Left hindlimb (tissue), 1 donor: Measurements from ENCODE around the gene ATP8A1.
"Not testable (repeated sequence)": the region's sequence is repeated elsewhere in the genome, so short reads cannot be mapped to it uniquely, and the experiment has no call there.

Experiments
- DNase-seq: peaks from one replicate; pipeline ENCODE4 v3.0.0-alpha.2; 2018

ATP8A1 gene

GRCh38 chr4:42497142-42497910 is 159.6 kb downstream of the ATP8A1 start:
- no peak for DNase-seq

- no peak for DNase-seq
Measured at GRCh38 chr4:42492962-42493361, 163.9 kb downstream of the ATP8A1 start.

- no peak for DNase-seq
Measured at GRCh38 chr4:42490015-42490414, 166.9 kb downstream of the ATP8A1 start.

- no peak for DNase-seq
Measured at GRCh38 chr4:42489095-42489494, 167.8 kb downstream of the ATP8A1 start.

- DNase-seq, result no peak
Measured at GRCh38 chr4:42488554-42488953, 168.4 kb downstream of the ATP8A1 start.

GRCh38 chr4:42488114-42488513 is 168.8 kb downstream of the ATP8A1 start:
- no peak for DNase-seq

- no peak for DNase-seq
Measured at GRCh38 chr4:42487230-42487629, 169.7 kb downstream of the ATP8A1 start.

- DNase-seq, result not testable (repeated sequence)
Measured at GRCh38 chr4:42486156-42486555, 170.7 kb downstream of the ATP8A1 start.

- DNase-seq, result no peak
Measured at GRCh38 chr4:42484630-42485029, 172.3 kb downstream of the ATP8A1 start.

- DNase-seq, result peak; percentile 50
Measured at GRCh38 chr4:42483426-42484379, 173.2 kb downstream of the ATP8A1 start.

GRCh38 chr4:42482516-42483327 is 174.2 kb downstream of the ATP8A1 start:
- peak; percentile 45 for DNase-seq

- no peak for DNase-seq
Measured at GRCh38 chr4:42480717-42481116, 176.2 kb downstream of the ATP8A1 start.

GRCh38 chr4:42480281-42480680 is 176.6 kb downstream of the ATP8A1 start:
- DNase-seq, result no peak

GRCh38 chr4:42478946-42479345 is 178.0 kb downstream of the ATP8A1 start:
- DNase-seq, result no peak

- DNase-seq, result no peak
Measured at GRCh38 chr4:42478509-42478908, 178.4 kb downstream of the ATP8A1 start.

GRCh38 chr4:42474406-42474805 is 182.5 kb downstream of the ATP8A1 start:
- no peak for DNase-seq

- DNase-seq, result no peak
Measured at GRCh38 chr4:42473071-42473684, 183.7 kb downstream of the ATP8A1 start.

GRCh38 chr4:42471896-42472295 is 185.0 kb downstream of the ATP8A1 start:
- DNase-seq, result no peak

GRCh38 chr4:42470023-42470422 is 186.9 kb downstream of the ATP8A1 start:
- DNase-seq, result no peak

GRCh38 chr4:42467777-42468176 is 189.1 kb downstream of the ATP8A1 start:
- not testable (repeated sequence) for DNase-seq

GRCh38 chr4:42466273-42466844 is 190.5 kb downstream of the ATP8A1 start:
- no peak for DNase-seq

GRCh38 chr4:42464550-42465094 is 192.3 kb downstream of the ATP8A1 start:
- no peak for DNase-seq
